HG02840 (cell line): ENCODE data around the gene ATP10B.

Experiments used
- ATAC-seq: cut with Tn5 transposase; IDR thresholded peaks from one replicate; pipeline ENCODE4 v1.9.1; 2021; ENCODE audit warnings: mild to moderate bottlenecking, moderate library complexity, moderate number of reproducible peaks; ENCODE audit not compliant: unreplicated experiment, low FRiP score

Gene ATP10B

GRCh38 chr5:160697281-160697680 lies 154.7 kb downstream of the ATP10B start:
- no peak for ATAC-seq

- no peak for ATAC-seq
Measured at GRCh38 chr5:160694896-160695295, 157.1 kb downstream of the ATP10B start.

- no peak for ATAC-seq
Measured at GRCh38 chr5:160693831-160694465, 158.1 kb downstream of the ATP10B start.

- ATAC-seq: no peak
Measured at GRCh38 chr5:160692271-160692670, 159.7 kb downstream of the ATP10B start.

DNA sequence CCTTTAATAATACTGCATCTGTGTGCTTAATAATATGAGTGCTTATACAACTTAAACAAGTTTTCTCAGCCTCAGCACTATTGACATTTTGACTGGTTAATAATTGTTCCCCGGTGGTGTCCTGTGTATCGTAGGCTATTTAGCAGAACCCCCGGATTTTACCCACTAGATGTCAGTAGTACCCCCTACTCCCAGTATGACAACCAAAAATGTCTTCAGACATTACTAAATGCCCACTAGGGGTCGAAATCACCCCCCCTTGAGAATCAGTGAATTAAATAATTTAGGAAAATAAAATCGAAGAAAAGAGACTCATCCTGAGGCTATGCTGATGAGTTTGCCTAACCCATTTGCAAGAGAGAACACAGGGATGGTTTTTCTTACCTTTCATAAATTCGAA lies 166.3 kb downstream of the ATP10B start:
- ATAC-seq: peak; percentile 53

DNA sequence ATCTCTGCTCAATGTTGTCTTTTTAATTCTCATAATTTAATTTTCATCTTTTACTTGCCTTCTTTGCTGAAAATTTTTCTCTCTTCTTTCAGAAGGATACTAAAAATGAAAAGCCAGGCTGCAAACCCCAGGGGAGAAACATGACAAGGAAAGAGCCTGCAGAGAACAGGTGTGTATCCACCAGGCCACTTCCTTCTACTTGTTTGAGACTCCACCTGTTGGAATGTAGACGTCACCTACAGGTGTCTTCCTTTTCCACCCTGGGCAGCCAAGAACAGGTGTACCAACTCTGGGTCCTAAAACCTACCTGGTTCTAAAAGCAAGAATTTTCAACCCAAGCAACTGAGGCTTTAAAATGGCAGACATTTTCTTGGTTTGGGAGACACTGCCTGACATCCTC lies 166.8 kb downstream of the ATP10B start:
- no peak for ATAC-seq

GRCh38 chr5:160679567-160680309 lies 172.3 kb downstream of the ATP10B start:
- ATAC-seq: no peak

GRCh38 chr5:160675988-160676387 lies 176.0 kb downstream of the ATP10B start:
- ATAC-seq: no peak

- ATAC-seq: no peak
Measured at GRCh38 chr5:160674901-160675300, 177.1 kb downstream of the ATP10B start.

DNA sequence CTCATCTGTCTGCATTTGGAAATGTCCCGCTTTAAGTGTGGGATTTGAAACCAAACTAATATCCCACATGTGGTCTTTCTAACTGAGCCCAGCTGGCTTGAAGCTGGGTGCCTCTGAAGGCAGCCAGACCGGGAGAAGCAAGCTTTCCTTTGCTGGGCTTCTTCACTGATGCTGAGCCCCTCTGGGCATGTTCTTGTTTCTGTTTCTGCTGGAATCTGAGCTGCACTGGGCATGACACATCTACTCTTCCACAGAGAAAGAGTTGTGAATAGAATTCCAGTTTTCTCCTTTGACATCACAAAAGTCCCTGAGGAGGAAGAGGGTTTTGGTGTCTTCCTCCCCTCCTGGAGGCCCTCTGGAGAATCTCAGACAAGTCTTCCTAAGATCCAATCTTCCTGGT lies 179.5 kb downstream of the ATP10B start:
- ATAC-seq: no peak

- ATAC-seq: no peak
Measured at GRCh38 chr5:160668356-160668755, 183.7 kb downstream of the ATP10B start.

DNA sequence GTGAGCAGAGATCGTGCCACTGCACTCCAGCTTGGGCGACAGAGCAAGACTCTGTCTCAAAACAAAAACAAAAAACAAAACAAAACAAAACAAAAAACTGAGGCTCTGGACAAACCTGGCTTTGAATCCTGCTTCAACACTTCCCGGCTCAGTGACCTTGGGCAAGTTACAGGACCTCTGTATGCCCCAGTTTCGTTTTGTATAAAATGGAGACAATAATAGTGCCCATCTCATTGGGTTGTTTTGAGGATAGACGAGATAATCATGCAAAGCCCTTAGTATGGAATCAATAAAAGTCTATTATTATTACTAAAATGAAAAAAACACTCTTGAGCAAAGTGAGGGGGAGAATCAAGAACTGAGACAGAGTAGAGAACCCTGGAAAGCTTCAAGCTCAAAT lies 184.9 kb downstream of the ATP10B start:
- no peak for ATAC-seq

DNA sequence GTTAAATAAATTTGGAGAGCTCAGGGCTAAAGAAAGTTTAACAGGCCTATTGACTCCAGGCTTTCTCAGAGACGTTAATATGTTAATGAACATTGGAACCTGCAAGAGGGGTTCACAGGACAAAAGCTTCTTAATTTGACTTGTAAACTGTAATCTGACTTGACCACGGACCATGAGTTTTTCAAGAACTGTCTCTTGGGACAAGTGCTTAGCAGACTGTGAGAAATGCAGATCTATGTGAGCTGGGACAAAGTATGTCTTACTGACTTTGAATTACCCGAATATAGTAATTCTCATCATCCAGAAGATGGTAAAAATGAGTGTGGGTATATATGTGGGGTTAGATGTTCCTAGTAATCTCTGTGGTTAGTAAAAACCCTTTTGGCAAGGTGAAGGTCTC lies 186.6 kb downstream of the ATP10B start:
- no peak for ATAC-seq

GRCh38 chr5:160660132-160660531 lies 191.9 kb downstream of the ATP10B start:
- ATAC-seq: no peak

- no peak for ATAC-seq
Measured at GRCh38 chr5:160657622-160658458, 194.2 kb downstream of the ATP10B start.

DNA sequence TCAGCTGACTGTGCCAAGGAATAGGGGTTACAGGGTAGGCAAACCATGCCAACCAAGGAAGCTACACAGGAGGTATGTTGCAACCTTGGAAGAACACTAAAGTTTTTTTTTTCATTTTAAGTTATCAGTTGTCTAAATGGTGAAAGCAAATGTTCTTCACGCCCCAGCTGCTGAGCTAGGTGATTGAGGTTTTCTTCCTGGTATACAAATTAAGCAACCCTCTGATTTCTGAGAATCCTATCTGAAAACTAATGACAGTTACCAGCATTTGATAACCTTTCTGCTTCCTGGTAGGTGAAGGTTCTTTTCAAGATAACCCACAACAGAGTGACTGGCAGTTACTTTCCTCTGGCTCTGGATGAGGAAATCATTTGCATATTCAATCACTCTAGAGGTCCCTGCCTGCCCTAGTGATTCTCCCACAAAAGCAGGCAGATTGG lies 194.9 kb downstream of the ATP10B start:
- no peak for ATAC-seq

DNA sequence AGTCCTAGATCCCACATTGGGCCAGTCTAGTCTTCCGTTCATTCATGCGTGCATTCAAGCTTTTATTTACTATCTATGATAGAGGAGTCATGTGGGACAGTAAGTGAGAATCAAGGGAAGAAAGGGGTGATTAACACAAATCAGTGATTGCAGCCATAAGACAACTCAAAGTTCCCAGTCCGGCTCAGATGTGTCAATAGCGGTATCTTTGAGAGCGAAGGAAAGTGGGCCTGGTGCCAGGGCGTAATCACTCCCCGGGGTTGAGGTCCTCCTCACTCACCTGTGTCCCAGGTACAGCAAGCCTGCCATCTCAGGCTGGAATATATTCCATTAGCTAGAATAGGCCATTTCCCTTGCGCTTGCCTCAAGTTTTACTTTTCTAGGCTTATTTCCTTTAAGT lies 196.3 kb downstream of the ATP10B start:
- ATAC-seq: no peak

DNA sequence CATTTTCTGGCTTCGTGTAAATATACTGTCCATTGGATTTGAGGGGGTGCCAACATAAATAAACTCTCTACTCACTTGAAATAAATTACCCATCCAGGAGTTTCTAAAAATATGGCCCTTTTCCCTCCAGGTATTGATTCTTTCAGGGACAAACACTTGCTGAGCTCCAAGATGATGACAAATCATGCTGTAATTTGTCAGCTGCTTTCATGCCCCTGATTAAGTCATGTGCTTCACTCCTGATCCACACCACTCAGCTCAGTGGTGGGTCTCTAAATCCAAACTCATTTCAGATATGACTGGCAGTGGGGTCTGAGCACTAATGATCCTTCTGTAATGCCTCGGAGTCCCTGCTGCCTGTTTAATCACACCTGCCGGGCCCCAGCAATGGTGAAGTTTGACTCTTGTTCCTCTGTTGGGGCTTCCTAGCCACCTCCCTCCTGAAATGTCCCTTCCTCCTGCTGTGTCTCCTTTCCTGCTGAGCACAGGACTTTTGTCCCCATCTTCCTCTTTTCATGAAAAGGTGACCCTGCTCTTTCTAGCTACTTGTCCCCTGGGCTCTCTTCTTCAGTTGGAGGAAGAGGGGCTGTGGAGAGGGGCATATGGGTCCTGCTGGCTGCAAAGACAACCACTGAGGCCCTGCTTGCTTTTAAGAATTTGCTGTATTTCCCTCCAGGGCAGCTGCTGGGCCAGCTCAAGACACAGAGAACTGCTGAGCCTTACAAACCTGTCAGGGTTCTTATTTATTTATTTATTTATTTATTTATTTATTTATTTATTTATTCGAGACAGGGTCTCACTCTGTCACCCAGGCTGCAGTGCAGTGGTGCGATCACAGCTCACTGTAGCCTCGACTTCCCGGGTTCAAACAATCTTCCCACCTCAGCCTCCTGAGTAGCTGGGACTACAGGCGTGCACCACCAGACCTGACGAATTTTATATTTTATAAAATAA lies 200.0 kb downstream of the ATP10B start:
- no peak for ATAC-seq

DNA sequence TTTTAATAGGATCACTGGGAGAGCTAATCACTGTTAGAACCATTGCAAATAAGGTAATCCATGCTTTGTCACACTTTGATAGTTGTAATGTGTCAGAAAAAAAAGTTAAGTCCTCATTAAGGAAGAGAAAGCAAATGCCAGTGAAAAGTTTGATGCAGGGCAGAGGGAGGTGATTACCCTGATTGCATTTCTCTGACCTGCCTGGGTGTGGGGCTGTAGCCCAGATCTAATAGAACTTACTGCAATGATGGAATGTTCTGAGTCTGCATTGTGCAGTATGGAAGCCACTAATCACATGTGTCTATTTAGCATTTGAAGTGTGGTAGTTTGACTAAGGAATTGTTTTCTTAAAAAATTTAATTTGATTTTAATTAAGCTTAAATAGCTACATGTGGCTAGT lies 202.7 kb downstream of the ATP10B start:
- no peak for ATAC-seq

GRCh38 chr5:160646033-160646432 lies 206.0 kb downstream of the ATP10B start:
- ATAC-seq: no peak
